Naive thymus-derived CD4-positive, alpha-beta T cell (primary cell): ENCODE measurements around the gene PPDPF. TPM values are rescaled to one million over a fixed set of nuclear protein-coding genes. Genes with fewer than 3 reads are reported as not detected.

ENCODE experiments used
- ATAC-seq: fragments of 150-1000 bp; cut with Tn5 transposase; 2 replicates; pipeline ENCODE4 v1.10.0; 2021; ENCODE audit warnings: mild to moderate bottlenecking, moderate library complexity
- CTCF ChIA-PET: fragments of 350-600 bp; sonication (Branson Sonifier 250); formaldehyde crosslinking; loops from one replicate; lab custom pipeline; 2021; ENCODE audit warnings: antibody characterized with exemption; lab: Charles Lee
- POLR2A ChIA-PET: fragments of 350-600 bp; sonication (Branson Sonifier 250); formaldehyde crosslinking; loops from one replicate; lab custom pipeline; 2021; ENCODE audit warnings: antibody characterized with exemption, inconsistent platforms; lab: Charles Lee
- DNase-seq, 9 donors: peaks; one replicate each; pipeline versions ENCODE4 v3.0.0 to v3.0.0-alpha.2; 2020 to 2022; ENCODE audit warnings: mixed read lengths in 1 of 9
- H3K27ac ChIP-seq: one replicate; pipeline ENCODE4 v1.7.0; 2013; ENCODE audit warnings: mild to moderate bottlenecking, low read depth, low read length, moderate library complexity
- H3K27me3 ChIP-seq, 2 donors: one replicate each; pipeline ENCODE4 v1.7.0; 2013; ENCODE audit warnings: low read length in 2 of 2, mild to moderate bottlenecking in 2 of 2, moderate library complexity in 2 of 2; ENCODE audit not compliant: control insufficient read depth in 2 of 2, insufficient read depth in 2 of 2
- H3K36me3 ChIP-seq, 3 experiments: 1 replicate in 2 of 3; 2 replicates in 1 of 3; pipeline ENCODE4 v1.7.0; 2013; ENCODE audit warnings: low read length in 3 of 3, mild to moderate bottlenecking in 3 of 3, moderate library complexity in 1 of 3; ENCODE audit not compliant: insufficient read depth in 3 of 3, control insufficient read depth in 2 of 3
- H3K4me1 ChIP-seq, 2 donors: one replicate each; pipeline ENCODE4 v1.7.0; 2013; ENCODE audit warnings: low read length in 2 of 2, mild to moderate bottlenecking in 2 of 2, moderate library complexity in 1 of 2; ENCODE audit not compliant: control insufficient read depth in 2 of 2, insufficient read depth in 2 of 2
- H3K4me3 ChIP-seq: 2 replicates; pipeline ENCODE4 v1.7.0; 2013; ENCODE audit warnings: mild to moderate bottlenecking, low read length
- H3K9me3 ChIP-seq, 3 experiments: 1 replicate in 2 of 3; 2 replicates in 1 of 3; pipeline ENCODE4 v1.7.0; 2013; ENCODE audit warnings: low read length in 3 of 3; ENCODE audit not compliant: control insufficient read depth in 2 of 3
- H3K27ac Mint-ChIP-seq, 9 donors: one replicate each; pipeline ENCODE4 v1.8.0; 2020 to 2022; ENCODE audit warnings: mixed read lengths in 9 of 9, mild to moderate bottlenecking in 8 of 9, moderate library complexity in 5 of 9, inconsistent platforms in 2 of 9
- H3K27me3 Mint-ChIP-seq, 5 donors: one replicate each; pipeline ENCODE4 v1.8.0; 2021 to 2022; ENCODE audit warnings: mixed read lengths in 5 of 5, mild to moderate bottlenecking in 1 of 5
- H3K36me3 Mint-ChIP-seq, 5 donors: one replicate each; pipeline ENCODE4 v1.8.0; 2020 to 2022; ENCODE audit warnings: mixed read lengths in 5 of 5, mild to moderate bottlenecking in 3 of 5, inconsistent platforms in 1 of 5
- H3K4me1 Mint-ChIP-seq, 7 donors: one replicate each; pipeline ENCODE4 v1.8.0; 2020 to 2022; ENCODE audit warnings: mixed read lengths in 7 of 7, mild to moderate bottlenecking in 3 of 7, inconsistent platforms in 1 of 7
- H3K4me3 Mint-ChIP-seq, 10 donors: one replicate each; pipeline ENCODE4 v1.8.0; 2020 to 2022; ENCODE audit warnings: mild to moderate bottlenecking in 10 of 10, mixed read lengths in 10 of 10, moderate library complexity in 6 of 10, inconsistent platforms in 2 of 10
- H3K9me3 Mint-ChIP-seq, 11 donors: one replicate each; pipeline ENCODE4 v1.8.0; 2020 to 2022; ENCODE audit warnings: mixed read lengths in 11 of 11, mild to moderate bottlenecking in 4 of 11, inconsistent platforms in 1 of 11, moderate library complexity in 1 of 11
- intact Hi-C, 2 donors: fragments of 100-400 bp; cut with micrococcal nuclease; formaldehyde crosslinking; loops; one replicate each; pipeline ENCODE4 v1.15.1; 2023
- polyA plus RNA-seq, 2 donors: library from polyadenylated mRNA; unstranded; fragments of 300-500 nt; fragmentation: Illumina TruSeq; gene quantifications; one replicate each; pipeline ENCODE4 v1.2.3, GENCODE V29; 2021
- total RNA-seq, 6 experiments: library from RNA in 5 of 6; stranded (reverse) in 5 of 6; gene quantifications; 1 replicate in 5 of 6; 2 replicates in 1 of 6; pipeline ENCODE4 v1.2.3 and lab custom pipeline; 2021 to 2026

PPDPF gene
- total and polyA plus RNA-seq, 7 experiments from 2014 or later: 67.7 to 225 (median 173) TPM

DNA sequence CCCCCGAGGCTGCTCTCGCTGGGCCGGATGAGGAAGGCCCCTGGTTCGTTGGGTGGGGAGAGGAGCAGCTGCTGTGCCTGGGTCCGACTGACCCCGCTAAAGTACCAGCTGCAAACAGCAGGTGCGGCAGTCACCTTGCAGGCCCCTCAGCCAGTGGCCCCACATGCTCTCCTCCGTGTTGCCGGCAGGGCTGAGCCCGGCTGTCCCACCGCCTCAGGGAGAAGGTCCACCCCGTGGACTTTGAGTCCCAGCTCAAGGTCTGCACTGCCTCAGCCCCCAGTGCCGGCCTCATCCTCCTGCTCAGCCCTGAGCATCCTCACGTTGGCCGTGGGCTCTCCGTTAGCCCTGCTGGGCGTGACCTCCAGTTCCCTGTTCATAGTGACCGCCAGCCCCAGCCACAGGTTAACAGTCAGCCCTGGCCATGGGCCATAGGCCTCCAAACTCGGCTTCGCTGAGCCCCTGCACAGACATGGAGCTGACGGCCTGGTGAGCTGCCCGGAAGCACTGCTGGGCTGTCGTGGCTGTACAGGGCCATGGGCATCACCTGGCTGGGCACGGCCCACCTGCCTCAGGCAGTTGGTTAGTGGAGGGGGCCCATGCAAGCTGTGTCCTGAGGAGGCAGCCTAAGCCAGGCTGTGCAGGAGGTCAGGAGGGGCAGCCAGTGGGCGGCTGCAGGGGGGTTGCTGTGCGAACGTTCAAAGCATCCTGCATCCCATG is 23.8 kb downstream of the PPDPF start:
- POLR2A ChIA-PET: interaction anchor here (1.6 kb wide), 1 partner anchor 9 kb away, joined by 4 read pairs; no protein-coding TSS in a partner anchor
- H3K36me3 ChIP-seq: no peaks in the 10 kb centered on the region
- no peak overlapping the region for H3K4me3 Mint-ChIP-seq
- no peak overlapping the region for H3K27ac ChIP-seq
- no peaks in the 10 kb centered on the region for H3K27me3 ChIP-seq
- no peak overlapping the region for H3K4me3 ChIP-seq
- H3K9me3 ChIP-seq: no peaks in the 10 kb centered on the region
- peaks cover 0 to 8% (median 4%) of the 10 kb centered on the region in 7 donors for H3K4me1 Mint-ChIP-seq
- intact Hi-C loops: no loop called here
- DNase-seq (no peak), ATAC-seq (no peak)
- no peaks in the 10 kb centered on the region for H3K4me1 ChIP-seq
- H3K27ac Mint-ChIP-seq: peak overlapping the region in 1 of 9 donors; percentile 41
- H3K9me3 Mint-ChIP-seq: no peaks in the 10 kb centered on the region
- CTCF ChIA-PET: interaction anchor here (0.5 to 1.5 kb wide), 3 partner anchors 13 to 113 kb away, joined by 3 read pairs; partner anchors contain the start of gene RTEL1
- H3K27me3 Mint-ChIP-seq: peaks cover 0 to 11% (median 2%) of the 10 kb centered on the region in 5 donors
- no peaks in the 10 kb centered on the region for H3K36me3 Mint-ChIP-seq

DNA sequence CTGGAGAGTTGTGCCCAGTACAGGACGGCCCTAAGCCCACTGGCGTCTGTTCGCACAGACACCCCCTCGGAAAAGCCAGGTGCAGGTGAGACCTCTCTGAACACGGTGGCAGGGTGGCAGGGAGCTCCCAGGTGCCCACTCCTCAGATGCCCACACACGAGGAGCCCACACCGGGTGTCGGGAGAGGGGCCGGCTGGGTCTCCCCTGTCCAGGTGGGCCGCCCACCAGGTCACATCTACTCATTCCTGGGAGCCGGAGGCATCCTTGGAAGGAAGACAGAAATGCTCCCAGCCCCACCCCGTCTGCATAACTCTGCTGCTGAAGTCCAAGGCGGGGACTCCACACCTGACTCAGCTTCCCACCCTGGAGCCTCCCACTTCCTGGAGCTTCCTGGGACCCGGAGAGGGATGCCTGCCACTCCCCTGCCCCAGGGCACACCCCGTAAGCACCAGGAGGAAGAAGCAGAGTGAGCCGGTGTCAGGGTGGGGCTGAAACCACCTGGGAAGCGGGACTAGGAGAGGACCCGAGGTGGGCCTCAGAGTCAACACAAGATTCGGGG is 24.5 kb downstream of the PPDPF start:
- H3K4me3 ChIP-seq: no peak overlapping the region
- no peaks in the 10 kb centered on the region for H3K36me3 ChIP-seq
- Mint-ChIP-seq H3K27me3 (peaks cover 0 to 17% (median 5%) of the 10 kb centered on the region in 5 donors), H3K4me3 (peak overlapping the region in 1 of 10 donors; percentile 1), H3K9me3 (no peaks in the 10 kb centered on the region), H3K4me1 (peaks cover under 1 to 8% (median 5%) of the 10 kb centered on the region in 7 donors), H3K27ac (peak overlapping the region in 2 of 9 donors; percentile 32 to 41), H3K36me3 (no peaks in the 10 kb centered on the region)
- no peaks in the 10 kb centered on the region for H3K4me1 ChIP-seq
- ATAC-seq (no peak), DNase-seq (no peak)
- no peaks in the 10 kb centered on the region for H3K9me3 ChIP-seq
- intact Hi-C loops: no loop called here
- H3K27me3 ChIP-seq: no peaks in the 10 kb centered on the region
- H3K27ac ChIP-seq: no peak overlapping the region
- ChIA-PET POLR2A (interaction anchor here (1.6 kb wide), 1 partner anchor 8 kb away, joined by 4 read pairs; no protein-coding TSS in a partner anchor), CTCF (interaction anchor here (0.5 to 0.6 kb wide), 2 partner anchors 13 to 37 kb away, joined by 3 read pairs; no protein-coding TSS in a partner anchor)

DNA sequence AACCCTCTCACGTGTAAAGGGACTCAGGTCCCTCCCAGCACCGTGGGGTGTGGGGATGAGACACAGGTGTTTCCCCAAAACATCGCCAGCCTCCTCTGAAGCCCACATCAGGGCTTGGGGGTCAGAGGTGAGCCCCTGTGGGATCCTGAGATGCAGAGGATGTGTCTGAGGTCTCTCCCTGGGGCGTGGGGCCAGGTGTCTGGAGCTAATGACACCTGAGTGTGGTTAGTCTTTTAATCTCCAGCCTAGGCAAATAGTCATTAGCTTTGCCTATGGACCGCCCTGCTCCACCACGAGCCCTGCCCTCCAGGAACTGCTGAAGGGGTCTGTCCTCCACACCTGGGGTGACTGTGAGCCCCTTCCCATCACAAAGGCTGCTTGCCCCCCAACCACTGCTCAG is 25.2 kb downstream of the PPDPF start:
- peak; percentile 36 for ATAC-seq
- no peaks in the 10 kb centered on the region for H3K9me3 ChIP-seq
- H3K4me3 Mint-ChIP-seq: no peak overlapping the region
- POLR2A ChIA-PET: no interaction called here
- H3K27ac Mint-ChIP-seq: no peak overlapping the region
- H3K27me3 Mint-ChIP-seq: peaks cover 0 to 21% (median 5%) of the 10 kb centered on the region in 5 donors
- H3K4me3 ChIP-seq: no peak overlapping the region
- H3K27ac ChIP-seq: no peak overlapping the region
- H3K4me1 ChIP-seq: no peaks in the 10 kb centered on the region
- CTCF ChIA-PET: interaction anchor here (0.7 kb wide), 1 partner anchor 9 kb away, joined by 4 read pairs; the partner anchor contains the start of gene PTK6
- H3K36me3 ChIP-seq: no peaks in the 10 kb centered on the region
- no peaks in the 10 kb centered on the region for H3K9me3 Mint-ChIP-seq
- intact Hi-C loops: no loop called here
- H3K27me3 ChIP-seq: no peaks in the 10 kb centered on the region
- no peaks in the 10 kb centered on the region for H3K36me3 Mint-ChIP-seq
- H3K4me1 Mint-ChIP-seq: peaks cover 2 to 8% (median 5%) of the 10 kb centered on the region in 7 donors
- no peak for DNase-seq

DNA sequence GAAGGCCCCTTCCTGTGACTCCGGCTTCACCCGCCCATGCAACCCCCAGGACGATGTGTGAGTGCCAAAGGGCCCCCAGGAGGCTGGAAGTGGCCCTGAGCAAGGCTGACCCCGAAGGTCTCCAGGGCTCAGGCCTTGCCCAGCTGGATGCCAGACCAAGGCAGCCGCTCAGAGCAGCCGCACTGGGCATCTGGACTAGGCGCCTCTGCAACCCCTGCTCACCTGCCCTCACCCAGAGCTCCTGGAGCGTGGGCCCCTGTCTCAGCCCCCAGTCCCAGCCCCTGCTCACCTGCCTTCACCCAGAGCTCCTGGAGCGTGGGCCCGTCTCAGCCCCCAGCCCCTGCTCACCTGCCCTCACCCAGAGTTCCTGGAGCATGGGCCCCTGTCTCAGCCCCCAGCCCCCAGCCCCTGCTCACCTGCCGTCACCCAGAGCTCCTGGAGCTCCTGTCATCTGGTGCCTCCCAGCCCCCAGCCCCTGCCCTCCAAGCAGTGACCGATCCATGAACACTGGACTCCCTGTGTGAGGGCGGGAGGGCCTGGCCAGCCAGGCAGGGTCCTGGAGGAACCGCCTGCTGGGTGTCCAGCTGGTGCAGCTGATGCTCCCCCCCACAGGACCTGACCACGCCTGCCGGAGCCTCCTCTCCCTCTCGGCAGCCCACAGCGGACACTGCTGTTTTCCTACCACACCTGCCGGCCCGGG is 25.8 kb downstream of the PPDPF start:
- no peaks in the 10 kb centered on the region for H3K9me3 ChIP-seq
- ATAC-seq (peak; percentile 11), DNase-seq (no peak)
- Mint-ChIP-seq H3K4me1 (peaks cover 2 to 9% (median 5%) of the 10 kb centered on the region in 7 donors), H3K36me3 (no peaks in the 10 kb centered on the region), H3K4me3 (no peak overlapping the region), H3K27me3 (peaks cover 0 to 24% (median 5%) of the 10 kb centered on the region in 5 donors), H3K9me3 (no peaks in the 10 kb centered on the region), H3K27ac (peak overlapping the region in 3 of 9 donors; percentile 5 to 32 (median 25))
- H3K4me3 ChIP-seq: no peak overlapping the region
- ChIA-PET POLR2A (no interaction called here), CTCF (interaction anchor here (0.7 kb wide), 1 partner anchor 9 kb away, joined by 4 read pairs; the partner anchor contains the start of gene PTK6)
- H3K27me3 ChIP-seq: no peaks in the 10 kb centered on the region
- H3K36me3 ChIP-seq: no peaks in the 10 kb centered on the region
- intact Hi-C loops: no loop called here
- no peaks in the 10 kb centered on the region for H3K4me1 ChIP-seq
- no peak overlapping the region for H3K27ac ChIP-seq

GRCh38 chr20:63546956-63547724 is 26.6 kb downstream of the PPDPF start:
- Histone ChIP-seq H3K4me3 (no peak overlapping the region), H3K36me3 (no peaks in the 10 kb centered on the region), H3K4me1 (peaks cover 1 to 2% of the 10 kb centered on the region in 2 donors), H3K27me3 (no peaks in the 10 kb centered on the region), H3K9me3 (no peaks in the 10 kb centered on the region), H3K27ac (no peak overlapping the region)
- H3K36me3 Mint-ChIP-seq: no peaks in the 10 kb centered on the region
- intact Hi-C loops: no loop called here
- ATAC-seq (peak; percentile 15), DNase-seq (no peak)
- ChIA-PET POLR2A (interaction anchor here (1.2 kb wide), 1 partner anchor 8 kb away, joined by 3 read pairs; no protein-coding TSS in a partner anchor), CTCF (no interaction called here)
- H3K4me1 Mint-ChIP-seq: peaks cover 3 to 10% (median 7%) of the 10 kb centered on the region in 7 donors
- H3K27me3 Mint-ChIP-seq: peaks cover 0 to 24% (median 5%) of the 10 kb centered on the region in 5 donors
- H3K27ac Mint-ChIP-seq: peak overlapping the region in 1 of 9 donors; percentile 32
- no peak overlapping the region for H3K4me3 Mint-ChIP-seq
- H3K9me3 Mint-ChIP-seq: no peaks in the 10 kb centered on the region
